ENCODE results near the gene UGT1A9.
"Not testable (repeated sequence)": the region's sequence is repeated elsewhere in the genome, so short reads cannot be mapped to it uniquely, and the experiment has no call there.

Gene UGT1A9

GRCh38 chr2:233740870-233741269 lies 69.2 kb downstream of the UGT1A9 start:
- TF ChIP-seq CTCF (IDR thresholded peaks at IDR 0.05; ENCODE audit: low read depth, low read length, missing control alignments), result no peak
- H3K4me3 ChIP-seq (ENCODE audit: low read depth, low read length), result no peak overlapping the region
- DNase-seq (ENCODE audit: low read depth), result no peak

GRCh38 chr2:233743464-233744259 lies 72.0 kb downstream of the UGT1A9 start:
- no peak for TF ChIP-seq CTCF (IDR thresholded peaks at IDR 0.05; ENCODE audit: low read depth, low read length, missing control alignments)
- DNase-seq (ENCODE audit: low read depth), result no peak
- no peak overlapping the region for H3K4me3 ChIP-seq (ENCODE audit: low read depth, low read length)

- H3K4me3 ChIP-seq (ENCODE audit: low read depth, low read length), result no peak overlapping the region
- DNase-seq (ENCODE audit: low read depth), result no peak
Observed at GRCh38 chr2:233745073-233745755, 73.5 kb downstream of the UGT1A9 start.

GRCh38 chr2:233745838-233746237 lies 74.1 kb downstream of the UGT1A9 start:
- H3K4me3 ChIP-seq (ENCODE audit: low read depth, low read length); DNase-seq (ENCODE audit: low read depth): not testable (repeated sequence)

More at GRCh38 chr2:233745073-233745755, 73.5 kb downstream of the UGT1A9 start:
- no peak for TF ChIP-seq CTCF (IDR thresholded peaks at IDR 0.05; ENCODE audit: low read depth, low read length, missing control alignments)

- no peak for TF ChIP-seq CTCF (IDR thresholded peaks at IDR 0.05; ENCODE audit: low read depth, low read length, missing control alignments)
- DNase-seq (ENCODE audit: low read depth), result no peak
- no peak overlapping the region for H3K4me3 ChIP-seq (ENCODE audit: low read depth, low read length)
Observed at GRCh38 chr2:233746475-233747282, 75.0 kb downstream of the UGT1A9 start.

GRCh38 chr2:233747283-233747544 lies 75.5 kb downstream of the UGT1A9 start:
- no peak overlapping the region for H3K4me3 ChIP-seq (ENCODE audit: low read depth, low read length)
- DNase-seq (ENCODE audit: low read depth), result no peak

GRCh38 chr2:233750689-233751088 lies 79.0 kb downstream of the UGT1A9 start:
- not testable (repeated sequence) for DNase-seq (ENCODE audit: low read depth)

More at GRCh38 chr2:233747283-233747544, 75.5 kb downstream of the UGT1A9 start:
- no peak for TF ChIP-seq CTCF (IDR thresholded peaks at IDR 0.05; ENCODE audit: low read depth, low read length, missing control alignments)

GRCh38 chr2:233751212-233752009 lies 79.7 kb downstream of the UGT1A9 start:
- DNase-seq (ENCODE audit: low read depth); H3K4me3 ChIP-seq (ENCODE audit: low read depth, low read length): not testable (repeated sequence)

More at GRCh38 chr2:233750689-233751088, 79.0 kb downstream of the UGT1A9 start:
- H3K4me3 ChIP-seq (ENCODE audit: low read depth, low read length), result not testable (repeated sequence)
